HS-5 (cell line): ENCODE results near the gene CSHL1.

Source experiments
- DNase-seq: peaks from one replicate; pipeline ENCODE4 v3.0.0-alpha.2; 2012; ENCODE audit warnings: low read depth

Gene CSHL1

GRCh38 chr17:63911041-63911635 lies at the start of gene CSHL1:
Gene CSHL1 (minus strand): TSS chr17:63911258. CDS start chr17:63911196, 62 bp downstream.
- DNase-seq, result no peak

- no peak for DNase-seq
Measured at GRCh38 chr17:63960430-63960829, 49.4 kb upstream of the CSHL1 start.

GRCh38 chr17:63960006-63960405 lies 48.9 kb upstream of the CSHL1 start:
- no peak for DNase-seq

GRCh38 chr17:63956296-63956920 lies 45.4 kb upstream of the CSHL1 start:
- DNase-seq, result no peak

- DNase-seq, result no peak
Measured at GRCh38 chr17:63955791-63956190, 44.7 kb upstream of the CSHL1 start.

- no peak for DNase-seq
Measured at GRCh38 chr17:63955232-63955631, 44.2 kb upstream of the CSHL1 start.

- no peak for DNase-seq
Measured at GRCh38 chr17:63954402-63955063, 43.5 kb upstream of the CSHL1 start.

GRCh38 chr17:63950940-63951907 lies 40.2 kb upstream of the CSHL1 start:
- DNase-seq, result no peak

GRCh38 chr17:63949576-63950250 lies 38.7 kb upstream of the CSHL1 start:
- DNase-seq, result no peak

- no peak for DNase-seq
Measured at GRCh38 chr17:63948521-63948920, 37.5 kb upstream of the CSHL1 start.

GRCh38 chr17:63947711-63948330 lies 36.8 kb upstream of the CSHL1 start:
- no peak for DNase-seq

GRCh38 chr17:63946440-63947363 lies 35.6 kb upstream of the CSHL1 start:
- no peak for DNase-seq

- DNase-seq, result no peak
Measured at GRCh38 chr17:63945784-63946439, 34.9 kb upstream of the CSHL1 start.

- no peak for DNase-seq
Measured at GRCh38 chr17:63944736-63945499, 33.9 kb upstream of the CSHL1 start.

- DNase-seq, result no peak
Measured at GRCh38 chr17:63943745-63944144, 32.7 kb upstream of the CSHL1 start.

GRCh38 chr17:63942309-63942985 lies 31.4 kb upstream of the CSHL1 start:
- no peak for DNase-seq

- no peak for DNase-seq
Measured at GRCh38 chr17:63941751-63942150, 30.7 kb upstream of the CSHL1 start.

- no peak for DNase-seq
Measured at GRCh38 chr17:63941162-63941561, 30.1 kb upstream of the CSHL1 start.
